PC-9 (cell line): ENCODE results near the gene BRD1. TPM values are rescaled to one million over a fixed set of nuclear protein-coding genes. Genes with fewer than 3 reads are reported as not detected.

Experiments used
- BruUV-seq: library from RNA; stranded (reverse); fragments of 400-500 nt; replicated peaks from 2 replicates; lab custom pipeline; 2021; lab: Mats Ljungman, UMichigan
- CTCF ChIA-PET: fragments of 300-600 bp; sonication (Branson Sonifier 250); formaldehyde crosslinking; loops from one replicate; lab custom pipeline; 2022; ENCODE audit warnings: antibody characterized with exemption; lab: Charles Lee
- POLR2A ChIA-PET: fragments of 300-600 bp; sonication (Branson Sonifier 250); formaldehyde crosslinking; loops from one replicate; lab custom pipeline; 2022; ENCODE audit warnings: antibody characterized with exemption; ENCODE audit not compliant: unreplicated experiment; lab: Charles Lee
- DNase-seq, 2 experiments: peaks; one replicate each; pipeline versions ENCODE4 v3.0.0 to v3.0.0-alpha.2; 2015 to 2022; ENCODE audit warnings: mixed read lengths in 1 of 2
- H2AFZ ChIP-seq: fragments of 200-600 bp; sonication (generic); 2 replicates; pipeline ENCODE4 v1.8.1; 2017; ENCODE audit warnings: antibody characterized with exemption
- H3F3A ChIP-seq: fragments of 200-600 bp; sonication (generic); 2 replicates; pipeline ENCODE4 v1.8.1; 2017; ENCODE audit warnings: antibody characterized with exemption, mild to moderate bottlenecking, low read depth; ENCODE audit not compliant: insufficient read depth
- H3K27ac ChIP-seq: fragments of 200-600 bp; sonication (generic); 2 replicates; pipeline ENCODE4 v1.6.1; 2016; ENCODE audit warnings: mixed run types
- H3K27me3 ChIP-seq: fragments of 200-600 bp; sonication (generic); 2 replicates; pipeline ENCODE4 v1.6.1; 2016; ENCODE audit warnings: low read depth, mixed run types; ENCODE audit not compliant: insufficient read depth
- H3K36me3 ChIP-seq: fragments of 200-600 bp; sonication (generic); 2 replicates; pipeline ENCODE4 v1.6.1; 2016; ENCODE audit warnings: low read depth, mixed run types
- H3K4me1 ChIP-seq: fragments of 200-600 bp; sonication (generic); replicated peaks from 2 replicates; pipeline ENCODE4 v1.6.1; 2016; ENCODE audit warnings: mixed run types; ENCODE audit not compliant: insufficient read depth
- H3K4me2 ChIP-seq: fragments of 200-600 bp; sonication (generic); 2 replicates; pipeline ENCODE4 v1.6.1; 2017; ENCODE audit warnings: mixed run types
- H3K4me3 ChIP-seq: fragments of 200-600 bp; sonication (generic); 2 replicates; pipeline ENCODE4 v1.6.1; 2016; ENCODE audit warnings: mixed run types
- H3K79me2 ChIP-seq: fragments of 200-600 bp; sonication (generic); 2 replicates; pipeline ENCODE4 v1.6.1; 2017; ENCODE audit warnings: low read depth, mixed run types
- H3K9me2 ChIP-seq: fragments of 200-600 bp; sonication (generic); 2 replicates; pipeline ENCODE4 v1.8.1; 2017; ENCODE audit warnings: mild to moderate bottlenecking; ENCODE audit not compliant: insufficient read depth
- H3K9me3 ChIP-seq: fragments of 200-600 bp; sonication (generic); 2 replicates; pipeline ENCODE4 v1.8.1; 2016; ENCODE audit warnings: low read depth; ENCODE audit not compliant: insufficient read depth
- H4K20me1 ChIP-seq: fragments of 200-600 bp; sonication (generic); 2 replicates; pipeline ENCODE4 v1.8.1; 2017; ENCODE audit not compliant: insufficient read depth
- CTCF ChIP-seq: fragments of 200-600 bp; sonication (generic); conservative IDR thresholded peaks from 2 replicates; pipeline ENCODE4 v1.6.1; 2017; ENCODE audit warnings: mixed run types, antibody characterized with exemption, mild to moderate bottlenecking, moderate library complexity
- EZH2 ChIP-seq: fragments of 200-600 bp; sonication (generic); IDR thresholded peaks from 2 replicates; pipeline ENCODE4 v1.8.0; 2017; ENCODE audit warnings: antibody characterized with exemption, low read depth
- intact Hi-C: fragments of 100-400 bp; cut with micrococcal nuclease; formaldehyde crosslinking; loops from one replicate; pipeline ENCODE4 v1.10.0; 2022; ENCODE audit not compliant: unreplicated experiment
- total RNA-seq: library from RNA; stranded (reverse); gene quantifications from 2 replicates; pipeline ENCODE4 v1.2.3, GENCODE V29; 2021

BRD1 gene
- total RNA-seq, 1 experiment from 2014 or later: 28.5 TPM

GRCh38 chr22:49795521-49795920 lies 32.2 kb downstream of the BRD1 start:
- ChIA-PET CTCF (interaction anchor here (0.7 kb wide), 1 partner anchor 216 kb away, joined by 3 read pairs; no protein-coding TSS in a partner anchor), POLR2A (no interaction called here)
- Histone ChIP-seq H3K79me2 (peaks cover 26% of the 10 kb centered on the region; the same call in 1 of the 2 replicates), H3K4me3 (no peak overlapping the region), H3K27ac (no peak overlapping the region), H3F3A (no peaks in the 10 kb centered on the region), H4K20me1 (peaks cover 69% of the 10 kb centered on the region), H2AFZ (no peak overlapping the region), H3K27me3 (no peaks in the 10 kb centered on the region), H3K36me3 (peaks cover 42% of the 10 kb centered on the region), H3K9me2 (no peaks in the 10 kb centered on the region), H3K4me2 (no peak overlapping the region), H3K4me1 (no peaks in the 10 kb centered on the region), H3K9me3 (no peaks in the 10 kb centered on the region)
- no peak for TF ChIP-seq EZH2
- intact Hi-C loops: no loop called here
- DNase-seq: no peak
- no TSS peak for BruUV-seq

GRCh38 chr22:49793871-49794270 lies 33.8 kb downstream of the BRD1 start:
- ChIA-PET CTCF (no interaction called here), POLR2A (no interaction called here)
- Histone ChIP-seq H3K36me3 (peaks cover 42% of the 10 kb centered on the region), H3K4me1 (no peaks in the 10 kb centered on the region), H3K79me2 (peaks cover 20% of the 10 kb centered on the region), H3K27me3 (no peaks in the 10 kb centered on the region), H3K9me3 (no peaks in the 10 kb centered on the region), H3K4me3 (no peak overlapping the region), H3K27ac (no peak overlapping the region), H2AFZ (no peak overlapping the region), H3K9me2 (no peaks in the 10 kb centered on the region), H3K4me2 (no peak overlapping the region), H4K20me1 (peaks cover 69% of the 10 kb centered on the region), H3F3A (no peaks in the 10 kb centered on the region)
- no TSS peak for BruUV-seq
- intact Hi-C loops: no loop called here
- no peak for DNase-seq
- TF ChIP-seq EZH2: no peak
- TF ChIP-seq CTCF: no peak

- no peaks in the 10 kb centered on the region for H3K27me3 ChIP-seq
- no peak for DNase-seq
- TF ChIP-seq EZH2 (no peak), CTCF (no peak)
- peaks cover 39% of the 10 kb centered on the region for H3K36me3 ChIP-seq
- H3K9me3 ChIP-seq: no peaks in the 10 kb centered on the region
- H3K79me2 ChIP-seq: peaks cover 17% of the 10 kb centered on the region
- ChIA-PET CTCF (no interaction called here), POLR2A (no interaction called here)
- no peaks in the 10 kb centered on the region for H3F3A ChIP-seq
- H2AFZ ChIP-seq: no peak overlapping the region
- H3K4me1 ChIP-seq: no peaks in the 10 kb centered on the region
- intact Hi-C loops: no loop called here
- no peaks in the 10 kb centered on the region for H3K9me2 ChIP-seq
- H3K4me3 ChIP-seq: no peak overlapping the region
- no TSS peak for BruUV-seq
- peaks cover 69% of the 10 kb centered on the region for H4K20me1 ChIP-seq
- no peak overlapping the region for H3K27ac ChIP-seq
- H3K4me2 ChIP-seq: no peak overlapping the region
These were observed 34.4 kb downstream of the BRD1 start for GRCh38 chr22:49793296-49793695.

GRCh38 chr22:49792107-49792506 lies 35.6 kb downstream of the BRD1 start:
- intact Hi-C loops: no loop called here
- Histone ChIP-seq H4K20me1 (peaks cover 70% of the 10 kb centered on the region), H2AFZ (no peak overlapping the region), H3K9me2 (no peaks in the 10 kb centered on the region), H3K27ac (no peak overlapping the region), H3K4me3 (no peak overlapping the region), H3K4me2 (no peak overlapping the region), H3K27me3 (no peaks in the 10 kb centered on the region), H3K36me3 (peaks cover 39% of the 10 kb centered on the region; the same call in 1 of the 2 replicates), H3K4me1 (no peaks in the 10 kb centered on the region), H3K79me2 (peaks cover 17% of the 10 kb centered on the region), H3K9me3 (no peaks in the 10 kb centered on the region), H3F3A (no peaks in the 10 kb centered on the region)
- TF ChIP-seq CTCF: no peak
- TF ChIP-seq EZH2: no peak
- CTCF ChIA-PET: no interaction called here
- DNase-seq: no peak
- POLR2A ChIA-PET: no interaction called here
- no TSS peak for BruUV-seq
